ENCODE data around the gene UQCRHL. TPM values are rescaled to one million over a fixed set of nuclear protein-coding genes. Genes with fewer than 3 reads are reported as not detected.

UQCRHL gene
- total and polyA plus RNA-seq, 8 donors: 0.58 to 11.0 (median 2.4) TPM; not detected in 1

DNA sequence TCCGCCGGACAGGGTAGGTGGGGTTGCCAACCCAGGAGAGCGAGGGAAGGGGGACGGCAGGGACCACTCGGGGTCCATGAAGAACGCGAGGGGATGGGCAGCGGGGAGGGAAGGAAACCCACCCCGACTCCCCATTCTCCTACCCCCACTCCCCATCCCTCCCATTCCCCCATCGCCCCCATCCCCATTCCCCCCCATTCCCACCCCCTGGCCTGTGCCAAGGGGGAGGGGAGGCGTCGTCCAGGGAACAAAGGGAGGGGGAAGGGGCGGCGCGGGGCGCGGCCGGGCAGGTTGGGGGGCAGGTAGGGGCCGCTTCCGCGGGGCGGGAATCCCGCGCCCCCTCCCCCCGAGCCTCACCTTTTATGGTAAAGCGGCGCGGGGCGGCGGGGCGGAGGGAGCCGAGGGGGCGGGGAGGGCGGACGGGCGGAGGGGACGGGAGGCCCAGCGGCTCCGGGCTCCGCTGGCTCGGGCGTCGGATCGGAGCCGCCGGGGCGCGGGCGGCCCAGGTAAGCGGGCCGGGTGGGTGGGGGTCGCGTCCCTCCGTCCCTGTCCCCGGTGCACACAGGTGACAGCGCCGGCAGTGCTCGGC, 49.0 kb downstream of the UQCRHL start, which contains the start of gene FBLIM1:
Gene FBLIM1, plus strand, starts transcription at position 453 of the 589 bp plus-strand sequence. CDS start 6,189 bp downstream, outside the sequence.
- WGBS, 5 donors: 2 to 19% (median 6%) methylated on average over 9 to 48 of the region's 58 CpGs
- Histone ChIP-seq H3K4me1 (peaks cover 49 to 82% (median 66%) of the 10 kb centered on the region in 4 donors), H3K9me3 (no peaks in the 10 kb centered on the region), H3K4me3 (peak within 1 kb of the TSS; percentile 60 to 78 (median 76)), H3K27me3 (peaks cover 0 to 51% (median 17%) of the 10 kb centered on the region in 3 donors), H3K36me3 (no peaks in the 10 kb centered on the region), H3K27ac (peak within 1 kb of the TSS; percentile 63 to 84 (median 80))
- intact Hi-C loops (cut with DNase I; ENCODE audit: low total_unique reads): no loop called here
- TF ChIP-seq, protein P1, sequence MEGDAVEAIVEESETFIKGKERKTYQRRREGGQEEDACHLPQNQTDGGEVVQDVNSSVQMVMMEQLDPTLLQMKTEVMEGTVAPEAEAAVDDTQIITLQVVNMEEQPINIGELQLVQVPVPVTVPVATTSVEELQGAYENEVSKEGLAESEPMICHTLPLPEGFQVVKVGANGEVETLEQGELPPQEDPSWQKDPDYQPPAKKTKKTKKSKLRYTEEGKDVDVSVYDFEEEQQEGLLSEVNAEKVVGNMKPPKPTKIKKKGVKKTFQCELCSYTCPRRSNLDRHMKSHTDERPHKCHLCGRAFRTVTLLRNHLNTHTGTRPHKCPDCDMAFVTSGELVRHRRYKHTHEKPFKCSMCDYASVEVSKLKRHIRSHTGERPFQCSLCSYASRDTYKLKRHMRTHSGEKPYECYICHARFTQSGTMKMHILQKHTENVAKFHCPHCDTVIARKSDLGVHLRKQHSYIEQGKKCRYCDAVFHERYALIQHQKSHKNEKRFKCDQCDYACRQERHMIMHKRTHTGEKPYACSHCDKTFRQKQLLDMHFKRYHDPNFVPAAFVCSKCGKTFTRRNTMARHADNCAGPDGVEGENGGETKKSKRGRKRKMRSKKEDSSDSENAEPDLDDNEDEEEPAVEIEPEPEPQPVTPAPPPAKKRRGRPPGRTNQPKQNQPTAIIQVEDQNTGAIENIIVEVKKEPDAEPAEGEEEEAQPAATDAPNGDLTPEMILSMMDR (IDR thresholded peaks at IDR 0.05): no peak
- TF ChIP-seq EP300 (IDR thresholded peaks at IDR 0.05) (no peak), POLR2AphosphoS5 (IDR thresholded peaks at IDR 0.05) (no peak), POLR2A (IDR thresholded peaks at IDR 0.05) (no peak)
- DNase-seq: peak in 1 of 2 donors; percentile 84

DNA sequence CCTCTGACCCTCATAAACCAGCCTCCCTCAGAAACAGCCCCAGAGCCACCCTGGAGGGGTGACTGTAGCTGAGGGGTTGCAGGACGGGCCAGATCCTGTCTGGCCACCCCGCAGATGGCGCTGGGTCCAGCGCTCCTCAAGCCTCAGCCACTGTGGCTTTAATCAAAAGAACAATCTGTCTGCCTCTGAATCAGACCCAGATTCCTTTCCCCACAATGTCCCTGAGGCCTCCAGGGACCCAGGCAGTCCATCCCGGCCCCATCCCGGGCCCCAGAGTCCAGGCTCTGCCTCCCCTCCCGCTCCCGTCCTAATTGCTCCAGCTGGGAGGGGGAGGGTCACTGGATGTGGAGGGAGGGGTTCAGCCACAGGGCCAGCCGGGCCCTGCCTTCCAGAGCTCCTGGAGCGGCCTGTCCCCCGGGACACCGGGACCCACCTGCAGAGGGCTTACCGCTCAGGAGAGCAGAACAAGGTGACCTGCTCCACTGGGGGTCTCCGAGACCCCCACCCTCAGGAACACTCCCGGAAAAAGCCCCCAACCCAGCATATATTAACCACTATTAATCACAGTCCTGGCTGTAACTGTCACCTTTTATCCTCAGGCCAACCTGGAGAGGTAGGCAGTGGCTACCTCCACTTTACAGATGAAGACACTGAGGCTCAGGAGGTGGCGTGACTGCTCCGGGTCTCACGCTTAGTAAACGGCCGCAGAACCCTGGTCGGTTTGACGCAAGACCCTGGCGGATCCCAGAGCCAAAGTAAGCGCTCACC, 49.7 kb downstream of the UQCRHL start:
- H3K4me3 ChIP-seq: peak overlapping the region; percentile 60 to 78 (median 76)
- DNase-seq: peak in 1 of 2 donors; percentile 81
- TF ChIP-seq, protein P1 (IDR thresholded peaks at IDR 0.05): no peak
- TF ChIP-seq POLR2A (IDR thresholded peaks at IDR 0.05) (no peak), EP300 (IDR thresholded peaks at IDR 0.05) (no peak), POLR2AphosphoS5 (IDR thresholded peaks at IDR 0.05) (no peak)
- intact Hi-C loops (cut with DNase I; ENCODE audit: low total_unique reads): no loop called here
- H3K27ac ChIP-seq: peak overlapping the region; percentile 63 to 84 (median 80)
- no peaks in the 10 kb centered on the region for H3K9me3 ChIP-seq
- WGBS, 5 donors: 7 to 19% (median 13%) methylated on average over 12 to 24 of the region's 24 CpGs
- H3K27me3 ChIP-seq: peaks cover 0 to 51% (median 17%) of the 10 kb centered on the region in 3 donors
- no peaks in the 10 kb centered on the region for H3K36me3 ChIP-seq
- peaks cover 47 to 75% (median 65%) of the 10 kb centered on the region in 4 donors for H3K4me1 ChIP-seq

Other genes starting within 250 kb of the UQCRHL start
- gene AGMAT, start 222.6 kb downstream of the UQCRHL start, total RNA-seq: 1 to 10 TPM in 2 of 5 donors, under 1 TPM in 1, not detected in 2; 0.14 to 9.8 (median 4.6) TPM
- under 1 TPM; 0.35 to 0.56 (median 0.46) TPM for gene AGMAT, start 222.6 kb downstream of the UQCRHL start, polyA plus RNA-seq
- 100 to 1,000 TPM in 1 of 5 donors, 10 to 100 TPM in 4; 12.7 to 261 (median 42.8) TPM for gene DDI2, start 190.2 kb downstream of the UQCRHL start, total RNA-seq
- gene DDI2, start 190.2 kb downstream of the UQCRHL start, polyA plus RNA-seq: 1 to 10 TPM; 3.1 to 5.0 (median 4.1) TPM
- gene PLEKHM2, start 123.3 kb downstream of the UQCRHL start, total RNA-seq: 10 to 100 TPM; 22.3 to 63.0 (median 36.2) TPM
- 10 to 100 TPM; 19.3 to 33.9 (median 25.2) TPM for gene PLEKHM2, start 123.3 kb downstream of the UQCRHL start, polyA plus RNA-seq
- gene SLC25A34, start 71.4 kb downstream of the UQCRHL start, total RNA-seq: 10 to 100 TPM in 2 of 5 donors, 1 to 10 TPM in 2, not detected in 1; 1.8 to 16.9 (median 7.5) TPM
- gene SLC25A34, start 71.4 kb downstream of the UQCRHL start, polyA plus RNA-seq: 1 to 10 TPM in 2 of 3 donors, under 1 TPM in 1; 0.75 to 4.1 (median 1.9) TPM
- gene TMEM82, start 65.2 kb downstream of the UQCRHL start, total RNA-seq: 1 to 10 TPM in 2 of 5 donors, not detected in 3; 2.2 to 4.9 TPM
- gene TMEM82, start 65.2 kb downstream of the UQCRHL start, polyA plus RNA-seq: under 1 TPM in 2 of 3 donors, not detected in 1; 0.10 to 0.75 TPM
- 10 to 100 TPM; 47.0 to 92.1 (median 81.3) TPM for gene FBLIM1, start 48.9 kb downstream of the UQCRHL start, total RNA-seq
- 100 to 1,000 TPM in 1 of 3 donors, 10 to 100 TPM in 2; 17.5 to 128 (median 44.6) TPM for gene FBLIM1, start 48.9 kb downstream of the UQCRHL start, polyA plus RNA-seq
- gene SPEN, start 40.1 kb upstream of the UQCRHL start, total RNA-seq: 100 to 1,000 TPM in 1 of 5 donors, 10 to 100 TPM in 4; 16.8 to 114 (median 44.9) TPM
- gene SPEN, start 40.1 kb upstream of the UQCRHL start, polyA plus RNA-seq: 10 to 100 TPM in 1 of 3 donors, 1 to 10 TPM in 2; 5.6 to 14.7 (median 8.7) TPM
- gene ZBTB17, start 168.5 kb upstream of the UQCRHL start, total RNA-seq: 100 to 1,000 TPM in 1 of 5 donors, 10 to 100 TPM in 4; 13.0 to 136 (median 65.9) TPM
- gene ZBTB17, start 168.5 kb upstream of the UQCRHL start, polyA plus RNA-seq: 10 to 100 TPM; 40.7 to 46.3 (median 44.2) TPM
- gene SRARP, start 196.6 kb upstream of the UQCRHL start, total RNA-seq: not detected
- gene SRARP, start 196.6 kb upstream of the UQCRHL start, polyA plus RNA-seq: under 1 TPM in 1 of 3 donors, not detected in 2; 0.75 TPM
- gene HSPB7, start 210.4 kb upstream of the UQCRHL start, total RNA-seq: 10 to 100 TPM in 4 of 5 donors, 1 to 10 TPM in 1; 9.9 to 83.5 (median 32.1) TPM
- gene HSPB7, start 210.4 kb upstream of the UQCRHL start, polyA plus RNA-seq: 10 to 100 TPM; 11.8 to 32.0 (median 14.2) TPM
- gene CLCNKA, start 214.4 kb upstream of the UQCRHL start, total RNA-seq: 10 to 100 TPM in 1 of 5 donors, 1 to 10 TPM in 1, under 1 TPM in 1, not detected in 2; 0.55 to 16.1 (median 5.1) TPM
- 1 to 10 TPM; 2.7 to 6.0 (median 3.9) TPM for gene CLCNKA, start 214.4 kb upstream of the UQCRHL start, polyA plus RNA-seq
- gene CLCNKB, start 236.1 kb upstream of the UQCRHL start, total RNA-seq: under 1 TPM in 1 of 5 donors, not detected in 4; 0.92 TPM
- gene CLCNKB, start 236.1 kb upstream of the UQCRHL start, polyA plus RNA-seq: under 1 TPM; 0.19 to 0.60 (median 0.31) TPM